Measurements from ENCODE around the gene IFI30.

The IFI30 gene

GRCh38 chr19:18173572-18174288, at the start of gene IFI30:
IFI30 (plus strand) TSS chr19:18173813; CDS start chr19:18173842, 29 bp downstream.
- DNase-seq, result peak; percentile 64

- DNase-seq, result no peak
Observed at GRCh38 chr19:18123819-18124218, 49.8 kb upstream of the IFI30 start.

GRCh38 chr19:18126097-18126496, 47.5 kb upstream of the IFI30 start:
- no peak for DNase-seq

- no peak for DNase-seq
Observed at GRCh38 chr19:18128044-18128443, 45.6 kb upstream of the IFI30 start.

- DNase-seq, result no peak
Observed at GRCh38 chr19:18128805-18129204, 44.8 kb upstream of the IFI30 start.

GRCh38 chr19:18130523-18131242, 42.9 kb upstream of the IFI30 start:
- no peak for DNase-seq

- DNase-seq, result no peak
Observed at GRCh38 chr19:18131841-18132596, 41.6 kb upstream of the IFI30 start.

GRCh38 chr19:18135712-18136584, 37.7 kb upstream of the IFI30 start:
- DNase-seq, result no peak

GRCh38 chr19:18137242-18137641, 36.4 kb upstream of the IFI30 start:
- no peak for DNase-seq

GRCh38 chr19:18137657-18138339, 35.8 kb upstream of the IFI30 start:
- DNase-seq, result no peak

- no peak for DNase-seq
Observed at GRCh38 chr19:18140473-18140872, 33.1 kb upstream of the IFI30 start.

GRCh38 chr19:18141031-18141430, 32.6 kb upstream of the IFI30 start:
- no peak for DNase-seq

GRCh38 chr19:18143902-18144301, 29.7 kb upstream of the IFI30 start:
- no peak for DNase-seq

- DNase-seq, result no peak
Observed at GRCh38 chr19:18144361-18144760, 29.3 kb upstream of the IFI30 start.

- no peak for DNase-seq
Observed at GRCh38 chr19:18144906-18145305, 28.7 kb upstream of the IFI30 start.

- DNase-seq, result no peak
Observed at GRCh38 chr19:18145391-18145999, 28.1 kb upstream of the IFI30 start.

- DNase-seq, result no peak
Observed at GRCh38 chr19:18147396-18147795, 26.2 kb upstream of the IFI30 start.

GRCh38 chr19:18149596-18149975, 24.0 kb upstream of the IFI30 start:
- DNase-seq, result no peak

GRCh38 chr19:18150776-18151624, 22.6 kb upstream of the IFI30 start:
- no peak for DNase-seq

GRCh38 chr19:18152442-18152816, 21.2 kb upstream of the IFI30 start:
- peak; percentile 99 for DNase-seq

All from hematopoietic multipotent progenitor cell treated with erythropoietin and hydrocortisone succinate and interleukin-3 and kit ligand, for 8 days (in vitro differentiated cells).